ENCODE measurements around the gene ARHGAP26. TPM values are rescaled to one million over a fixed set of nuclear protein-coding genes. Genes with fewer than 3 reads are reported as not detected.

Gene ARHGAP26
- total and polyA plus RNA-seq, 2 donors (not counting 3 experiments of a cell fraction or from before 2014, with no cell fraction given): 3.1 to 16.2 TPM

DNA sequence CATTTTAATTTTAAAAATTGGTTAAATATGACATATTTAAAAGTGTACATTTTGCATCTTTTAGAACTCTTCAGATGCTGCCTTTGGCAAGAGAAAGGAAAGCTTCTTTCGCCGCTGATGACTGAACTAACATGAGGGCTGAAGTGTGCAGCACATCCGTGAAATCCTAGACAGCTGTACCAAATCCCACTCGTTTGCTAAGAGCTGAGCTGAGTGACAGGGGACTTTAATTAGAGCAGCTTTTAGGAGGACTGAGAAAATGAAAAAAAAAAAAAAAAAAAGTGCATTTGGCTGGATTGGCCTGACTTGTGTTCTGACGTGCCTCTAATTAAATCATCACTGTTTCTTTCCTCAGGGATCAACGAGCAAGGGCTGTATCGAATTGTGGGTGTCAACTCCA, 271.3 kb downstream of the ARHGAP26 start:
- no peak for FAIRE-seq
- Histone ChIP-seq H3K4me2 (ENCODE audit: insufficient read depth, low read length) (no peak overlapping the region), H2AFZ (ENCODE audit: low read depth, low read length) (no peak overlapping the region), H3K9ac (replicated peaks; ENCODE audit: extremely low read depth, insufficient read depth, low read length) (no peak overlapping the region), H3K9me3 (replicated peaks; ENCODE audit: control insufficient read depth, insufficient read depth, low read length) (no peaks in the 10 kb centered on the region), H4K20me1 (replicated peaks; ENCODE audit: control insufficient read depth, extremely low read depth, insufficient read depth, low read length) (no peaks in the 10 kb centered on the region), H3K36me3 (ENCODE audit: control insufficient read depth in 2 of 2, extremely low read depth in 1 of 2, insufficient read depth in 2 of 2, low read length in 2 of 2) (no peaks in the 10 kb centered on the region), H3K9me1 (replicated peaks; ENCODE audit: control insufficient read depth, extremely low read depth, insufficient read depth, low read length) (no peaks in the 10 kb centered on the region), H3K27me3 (ENCODE audit: control insufficient read depth in 2 of 2, insufficient read depth in 2 of 2, low read length in 2 of 2) (no peaks in the 10 kb centered on the region), H3K79me2 (ENCODE audit: control insufficient read depth, insufficient read depth, low read length) (no peaks in the 10 kb centered on the region), H3K4me1 (ENCODE audit: control insufficient read depth, extremely low read depth, insufficient read depth, low read length) (peaks cover 13% of the 10 kb centered on the region), H3K4me3 (replicated peaks in 1 of 3; ENCODE audit: insufficient read depth in 1 of 3, low read depth in 1 of 3, low read length in 3 of 3) (no peak overlapping the region), H3K27ac (ENCODE audit: insufficient read depth, low read depth, low read length) (no peak overlapping the region)
- intact Hi-C loops (cut with micrococcal nuclease): no loop called here
- no TSS peak for BruUV-seq (replicated peaks)
- dilution Hi-C loops (cut with MboI; ENCODE audit: extremely low pct_ligation_motif_present, low sequenced_read_pairs): no loop called here
- ChIA-PET POLR2A (no interaction called here), CTCF (interaction anchor here (0.6 kb wide), 1 partner anchor 1158 kb away, joined by 3 read pairs; no protein-coding TSS in a partner anchor)
- DNase-seq (ENCODE audit: low read depth, low spot score): no peak
- no peak for TF ChIP-seq GATA2 (IDR thresholded peaks at IDR 0.05; ENCODE audit: insufficient read depth, insufficient read length, low read depth, low read length)
- TF ChIP-seq FOS (IDR thresholded peaks at IDR 0.05; ENCODE audit: borderline replicate concordance, insufficient read depth, low read length): no peak
- TF ChIP-seq, protein P1, sequence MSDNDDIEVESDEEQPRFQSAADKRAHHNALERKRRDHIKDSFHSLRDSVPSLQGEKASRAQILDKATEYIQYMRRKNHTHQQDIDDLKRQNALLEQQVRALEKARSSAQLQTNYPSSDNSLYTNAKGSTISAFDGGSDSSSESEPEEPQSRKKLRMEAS (IDR thresholded peaks at IDR 0.05; ENCODE audit: insufficient read depth, insufficient read length): no peak
- TF ChIP-seq MYC (IDR thresholded peaks at IDR 0.05; ENCODE audit: low read depth, low read length): no peak

GRCh38 chr5:143041972-143042770, 272.0 kb downstream of the ARHGAP26 start:
- Histone ChIP-seq H3K9me1 (replicated peaks; ENCODE audit: control insufficient read depth, extremely low read depth, insufficient read depth, low read length) (no peaks in the 10 kb centered on the region), H3K79me2 (ENCODE audit: control insufficient read depth, insufficient read depth, low read length) (no peaks in the 10 kb centered on the region), H3K36me3 (ENCODE audit: control insufficient read depth in 2 of 2, extremely low read depth in 1 of 2, insufficient read depth in 2 of 2, low read length in 2 of 2) (no peaks in the 10 kb centered on the region), H3K9me3 (replicated peaks; ENCODE audit: control insufficient read depth, insufficient read depth, low read length) (no peaks in the 10 kb centered on the region), H3K4me1 (ENCODE audit: control insufficient read depth, extremely low read depth, insufficient read depth, low read length) (peaks cover 6% of the 10 kb centered on the region), H3K4me2 (ENCODE audit: insufficient read depth, low read length) (no peak overlapping the region), H4K20me1 (replicated peaks; ENCODE audit: control insufficient read depth, extremely low read depth, insufficient read depth, low read length) (no peaks in the 10 kb centered on the region), H3K9ac (replicated peaks; ENCODE audit: extremely low read depth, insufficient read depth, low read length) (no peak overlapping the region), H3K4me3 (replicated peaks in 1 of 3; ENCODE audit: insufficient read depth in 1 of 3, low read depth in 1 of 3, low read length in 3 of 3) (no peak overlapping the region), H3K27me3 (ENCODE audit: control insufficient read depth in 2 of 2, insufficient read depth in 2 of 2, low read length in 2 of 2) (no peaks in the 10 kb centered on the region), H3K27ac (ENCODE audit: insufficient read depth, low read depth, low read length) (no peak overlapping the region), H2AFZ (ENCODE audit: low read depth, low read length) (no peak overlapping the region)
- ChIA-PET CTCF (no interaction called here), POLR2A (no interaction called here)
- dilution Hi-C loops (cut with MboI; ENCODE audit: extremely low pct_ligation_motif_present, low sequenced_read_pairs) (no loop called here), intact Hi-C loops (cut with micrococcal nuclease) (no loop called here)
- BruUV-seq (replicated peaks): no TSS peak
- no peak for DNase-seq (ENCODE audit: low read depth, low spot score)
- TF ChIP-seq POLR2A (IDR thresholded peaks at IDR 0.05; ENCODE audit: low read depth, low read length) (no peak), GATA2 (IDR thresholded peaks at IDR 0.05; ENCODE audit: insufficient read depth, insufficient read length, low read depth, low read length) (no peak), MYC (IDR thresholded peaks at IDR 0.05; ENCODE audit: low read depth, low read length) (no peak), POLR2AphosphoS5 (IDR thresholded peaks at IDR 0.05; ENCODE audit: insufficient read depth, low read depth, low read length) (no peak), EZH2 (IDR thresholded peaks at IDR 0.05; ENCODE audit: borderline replicate concordance, low read depth, low read length, severe bottlenecking) (no peak)
- TF ChIP-seq, protein P1 (IDR thresholded peaks at IDR 0.05; ENCODE audit: insufficient read depth, insufficient read length): no peak
- no peak for FAIRE-seq
